ENCODE data around the gene F5. TPM values are rescaled to one million over a fixed set of nuclear protein-coding genes. Genes with fewer than 3 reads are reported as not detected.
"Not testable (repeated sequence)": the region's sequence is repeated elsewhere in the genome, so short reads cannot be mapped to it uniquely, and the experiment has no call there.

F5 gene
- total RNA-seq, 1 donor from 2014 or later = 51.3 TPM

DNA sequence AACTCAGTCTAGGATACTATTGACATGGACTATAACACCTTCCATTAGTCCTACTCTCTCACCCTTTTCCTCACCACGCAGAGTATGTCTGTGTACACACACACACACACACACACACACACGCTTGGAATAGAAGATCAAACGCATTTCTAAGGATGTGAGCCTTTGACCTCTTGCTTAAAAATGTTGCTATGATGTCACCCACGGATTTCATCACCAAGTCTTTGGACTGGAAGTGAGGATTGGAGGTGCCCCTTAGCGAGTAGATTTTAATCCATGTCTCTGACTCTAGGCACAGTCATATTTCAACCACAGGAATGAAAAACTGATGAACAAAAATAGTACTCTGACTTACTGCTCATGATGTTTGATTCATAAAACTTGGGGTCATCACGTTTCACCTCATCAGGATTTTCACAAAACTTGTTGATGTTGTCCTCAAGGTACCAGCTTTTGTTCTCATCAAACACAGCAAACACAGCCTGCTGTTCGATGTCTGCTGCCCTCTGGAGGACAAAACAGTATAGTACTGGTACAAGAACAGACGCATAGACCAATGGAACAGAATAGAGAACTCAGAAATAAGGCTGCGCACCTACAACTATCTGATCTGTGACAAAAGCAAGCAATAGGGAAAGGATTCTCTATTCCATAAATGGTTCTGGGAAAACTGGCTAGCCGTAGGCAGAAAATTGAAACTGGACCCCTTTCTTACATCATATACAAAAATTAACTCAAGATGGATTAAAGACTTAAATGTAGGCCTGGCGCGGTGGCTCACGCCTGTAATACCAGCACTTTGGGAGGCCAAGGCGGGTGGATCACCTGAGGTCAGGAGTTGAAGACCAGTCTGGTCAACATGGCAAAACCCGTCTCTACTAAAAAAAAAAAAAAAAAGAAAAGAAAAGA, 39.9 kb downstream of the F5 start:
- peak; percentile 90 for DNase-seq
- Mint-ChIP-seq H3K4me1 (peaks cover 19% of the 10 kb centered on the region), H3K27ac (no peak overlapping the region), H3K27me3 (no peaks in the 10 kb centered on the region), H3K4me3 (no peak overlapping the region), H3K36me3 (ENCODE audit: low read depth) (peaks cover 49% of the 10 kb centered on the region), H3K9me3 (no peaks in the 10 kb centered on the region)
- intact Hi-C loops (cut with micrococcal nuclease) = loop anchor here (1.0 to 10.0 kb wide), 4 partner anchors 80 to 1204 kb away; no protein-coding TSS in a partner anchor

DNA sequence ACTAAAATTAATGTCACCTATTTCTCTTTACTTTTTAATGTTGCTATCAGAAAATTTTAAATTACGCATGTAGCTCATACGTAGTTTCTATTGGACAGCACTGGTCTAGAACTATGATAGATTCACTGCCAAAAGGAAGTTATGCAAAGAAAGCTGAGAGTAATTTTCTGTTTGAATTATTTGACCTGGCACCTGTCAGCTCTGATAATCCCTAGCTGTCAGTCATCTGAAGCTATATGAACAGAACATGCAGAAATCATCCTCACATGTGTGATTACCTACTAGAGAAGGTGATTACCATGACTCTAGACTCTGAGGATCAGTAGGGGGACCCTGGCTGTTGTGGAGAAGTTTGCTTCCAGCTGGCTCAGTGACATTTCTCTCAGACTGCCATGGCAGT, 40.8 kb downstream of the F5 start:
- Mint-ChIP-seq H3K4me3 (no peak overlapping the region), H3K36me3 (ENCODE audit: low read depth) (peaks cover 42% of the 10 kb centered on the region), H3K27me3 (no peaks in the 10 kb centered on the region), H3K27ac (no peak overlapping the region), H3K9me3 (no peaks in the 10 kb centered on the region), H3K4me1 (peaks cover 14% of the 10 kb centered on the region)
- DNase-seq = no peak
- intact Hi-C loops (cut with micrococcal nuclease) = loop anchor here (5.0 to 10.0 kb wide), 2 partner anchors 171 to 1203 kb away; no protein-coding TSS in a partner anchor

DNA sequence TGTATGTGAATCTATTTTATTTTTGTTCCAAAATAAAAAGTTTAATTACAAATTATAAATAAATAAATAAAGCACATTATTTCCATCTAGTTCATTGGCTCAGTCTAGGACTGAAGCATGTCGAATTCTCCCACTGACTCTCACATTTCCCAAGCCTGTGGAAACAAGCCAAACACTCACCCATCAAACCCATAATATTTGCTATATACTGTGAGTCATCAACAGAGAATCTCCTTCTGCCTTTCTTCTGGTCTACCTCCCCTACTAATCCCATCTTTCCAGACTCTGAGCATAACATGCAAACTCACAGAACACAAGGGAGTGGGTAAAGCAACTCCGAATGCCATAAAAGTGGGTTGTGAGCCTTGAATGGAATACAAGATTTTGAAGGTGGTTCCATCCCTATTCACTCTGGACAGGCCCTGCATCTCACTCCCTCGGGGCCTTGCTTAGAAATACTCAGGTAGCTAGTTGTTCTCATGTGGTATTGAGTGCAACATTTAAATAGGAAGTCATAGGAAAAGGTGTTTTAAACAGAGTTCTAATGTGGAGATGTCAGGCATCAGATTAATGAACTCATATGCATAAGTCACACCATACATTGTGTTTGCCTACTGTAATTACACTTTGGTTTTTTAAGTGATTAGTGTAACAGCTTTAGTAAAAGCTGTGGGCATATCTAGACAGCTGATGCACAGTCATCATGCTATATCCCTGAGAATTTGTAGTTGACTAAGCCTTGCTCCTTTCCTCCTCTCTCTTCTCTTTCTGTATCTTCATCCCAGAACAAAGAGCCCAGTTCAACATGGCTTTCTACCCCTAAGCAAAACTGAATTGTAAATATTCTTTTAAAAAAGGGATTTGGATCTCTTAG, 47.0 kb downstream of the F5 start:
- DNase-seq = no peak
- Mint-ChIP-seq H3K36me3 (ENCODE audit: low read depth) (peaks cover 38% of the 10 kb centered on the region), H3K27me3 (no peaks in the 10 kb centered on the region), H3K27ac (no peak overlapping the region), H3K4me1 (no peaks in the 10 kb centered on the region), H3K4me3 (no peak overlapping the region), H3K9me3 (peaks cover 3% of the 10 kb centered on the region)
- intact Hi-C loops (cut with micrococcal nuclease) = no loop called here

- no peaks in the 10 kb centered on the region for H3K27me3 Mint-ChIP-seq
- H3K9me3 Mint-ChIP-seq = peaks cover 3% of the 10 kb centered on the region
- no peak overlapping the region for H3K27ac Mint-ChIP-seq
- no peak overlapping the region for H3K4me3 Mint-ChIP-seq
- no peak for DNase-seq
- peaks cover under 1% of the 10 kb centered on the region for H3K4me1 Mint-ChIP-seq
- H3K36me3 Mint-ChIP-seq (ENCODE audit: low read depth) = peaks cover 71% of the 10 kb centered on the region
- intact Hi-C loops (cut with micrococcal nuclease) = no loop called here
These were observed 51.6 kb downstream of the F5 start for GRCh38 chr1:169534653-169535052.

DNA sequence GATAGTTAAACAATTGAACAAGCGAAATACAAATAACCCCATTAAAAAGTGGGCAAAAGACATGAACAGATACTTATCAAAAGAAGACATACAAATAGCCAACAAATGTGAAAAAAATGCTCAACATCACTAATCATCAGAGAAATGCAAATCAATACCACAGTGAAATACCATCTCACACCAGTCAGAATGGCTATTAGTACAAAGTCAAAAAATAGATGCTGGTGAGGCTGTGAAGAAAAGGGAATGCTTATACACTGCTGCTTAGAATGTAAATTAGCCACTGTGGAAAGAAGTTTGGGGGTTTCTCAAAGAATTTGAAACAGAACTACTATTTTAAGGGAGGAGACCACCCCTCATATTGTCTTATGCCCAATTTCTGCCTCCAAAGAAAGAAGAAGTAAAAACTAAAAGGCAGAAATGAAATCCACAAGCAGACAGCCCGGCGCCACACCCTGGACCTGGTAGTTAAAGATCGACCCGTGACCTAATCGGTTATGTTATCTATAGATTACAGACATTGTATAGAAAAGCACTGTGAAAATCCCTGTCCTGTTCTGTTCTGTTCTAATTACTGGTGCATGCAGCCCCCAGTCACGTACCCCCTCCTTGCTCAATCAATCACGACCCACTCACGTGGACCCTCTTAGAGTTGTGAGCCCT, 52.6 kb downstream of the F5 start:
- peaks cover 75% of the 10 kb centered on the region for H3K36me3 Mint-ChIP-seq (ENCODE audit: low read depth)
- H3K9me3 Mint-ChIP-seq; DNase-seq; intact Hi-C loops (cut with micrococcal nuclease); H3K27me3 Mint-ChIP-seq; H3K27ac Mint-ChIP-seq; H3K4me3 Mint-ChIP-seq: not testable (repeated sequence)
- peaks cover 10% of the 10 kb centered on the region for H3K4me1 Mint-ChIP-seq

- DNase-seq = no peak
- Mint-ChIP-seq H3K9me3 (peaks cover 3% of the 10 kb centered on the region), H3K4me1 (peaks cover 12% of the 10 kb centered on the region), H3K36me3 (ENCODE audit: low read depth) (peaks cover 84% of the 10 kb centered on the region), H3K27me3 (no peaks in the 10 kb centered on the region), H3K27ac (no peak overlapping the region), H3K4me3 (no peak overlapping the region)
- intact Hi-C loops (cut with micrococcal nuclease) = no loop called here
These were observed 55.8 kb downstream of the F5 start for GRCh38 chr1:169530448-169530847.

DNA sequence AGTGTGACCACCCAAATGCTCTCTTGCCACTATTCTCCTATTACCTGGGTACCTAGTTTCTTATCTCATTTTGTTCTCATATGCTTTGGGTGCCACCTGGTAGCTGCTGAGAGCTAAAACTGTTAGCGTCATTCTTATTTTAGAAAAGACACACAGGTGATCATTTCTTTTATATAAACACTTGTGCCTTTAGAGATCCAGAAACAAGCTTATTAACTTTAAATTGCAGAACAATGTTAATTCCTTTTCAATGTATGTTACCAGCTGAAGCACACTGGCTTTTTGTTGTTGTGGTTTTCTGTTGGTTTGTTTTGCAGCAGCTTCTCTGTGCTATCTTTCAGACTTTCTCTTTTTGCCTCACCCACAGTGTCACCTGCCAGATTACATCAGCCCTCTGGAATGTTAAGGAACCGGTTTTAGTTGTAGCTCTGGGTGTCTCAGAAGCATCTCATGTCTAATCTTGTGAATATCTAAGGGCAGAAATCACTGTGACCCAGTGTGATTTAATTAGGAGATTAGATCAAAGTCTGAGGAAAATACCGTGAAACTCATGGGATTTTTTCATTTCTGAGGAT, 57.1 kb downstream of the F5 start:
- intact Hi-C loops (cut with micrococcal nuclease) = no loop called here
- Mint-ChIP-seq H3K27ac (no peak overlapping the region), H3K27me3 (no peaks in the 10 kb centered on the region), H3K4me1 (peaks cover 12% of the 10 kb centered on the region), H3K36me3 (ENCODE audit: low read depth) (peaks cover 84% of the 10 kb centered on the region), H3K9me3 (no peaks in the 10 kb centered on the region), H3K4me3 (peak overlapping the region; percentile 70)
- peak; percentile 63 for DNase-seq

DNA sequence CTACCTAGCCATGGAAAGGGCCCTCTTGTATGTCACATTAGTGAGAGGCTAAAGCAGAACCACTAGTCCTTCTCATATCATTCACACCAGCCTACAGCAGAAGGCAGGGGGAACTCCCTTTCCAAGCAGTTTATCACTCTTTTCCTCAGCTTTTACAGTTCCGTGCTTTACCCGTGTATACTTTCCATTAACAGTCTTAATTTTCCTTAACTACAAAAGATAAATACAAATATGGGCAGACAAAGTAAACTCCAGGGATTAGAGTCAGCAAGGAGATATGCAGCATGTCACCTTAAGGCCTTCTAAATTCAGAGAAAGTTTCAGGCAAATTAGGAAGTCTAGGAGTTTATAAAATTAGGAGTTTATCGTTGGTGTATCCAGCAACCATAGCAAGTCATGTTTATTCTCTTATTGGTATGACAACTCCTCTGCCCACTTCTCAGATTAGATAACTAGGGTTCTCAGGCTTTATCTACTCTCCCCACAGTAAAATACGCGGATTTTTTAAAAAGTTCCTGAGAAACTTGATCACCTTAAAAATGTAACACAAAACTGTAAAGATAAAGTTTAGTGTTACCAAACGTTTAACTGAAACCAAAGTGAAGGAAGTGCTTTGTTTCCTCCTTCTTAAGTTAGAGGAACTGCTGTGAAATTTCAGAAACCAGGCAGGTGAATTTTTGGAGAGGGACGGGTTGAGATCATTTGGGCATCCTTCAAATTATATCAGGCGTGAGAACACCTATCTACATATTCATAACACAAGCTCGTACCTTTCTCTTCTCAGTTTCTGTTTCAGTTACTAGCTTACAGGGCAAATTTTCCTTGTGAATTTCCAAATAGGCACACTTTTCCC, 57.8 kb downstream of the F5 start:
- Mint-ChIP-seq H3K36me3 (ENCODE audit: low read depth) (peaks cover 82% of the 10 kb centered on the region), H3K9me3 (no peaks in the 10 kb centered on the region), H3K4me1 (peaks cover 12% of the 10 kb centered on the region), H3K27ac (no peak overlapping the region), H3K4me3 (peak overlapping the region; percentile 70), H3K27me3 (no peaks in the 10 kb centered on the region)
- intact Hi-C loops (cut with micrococcal nuclease) = no loop called here
- DNase-seq = no peak

DNA sequence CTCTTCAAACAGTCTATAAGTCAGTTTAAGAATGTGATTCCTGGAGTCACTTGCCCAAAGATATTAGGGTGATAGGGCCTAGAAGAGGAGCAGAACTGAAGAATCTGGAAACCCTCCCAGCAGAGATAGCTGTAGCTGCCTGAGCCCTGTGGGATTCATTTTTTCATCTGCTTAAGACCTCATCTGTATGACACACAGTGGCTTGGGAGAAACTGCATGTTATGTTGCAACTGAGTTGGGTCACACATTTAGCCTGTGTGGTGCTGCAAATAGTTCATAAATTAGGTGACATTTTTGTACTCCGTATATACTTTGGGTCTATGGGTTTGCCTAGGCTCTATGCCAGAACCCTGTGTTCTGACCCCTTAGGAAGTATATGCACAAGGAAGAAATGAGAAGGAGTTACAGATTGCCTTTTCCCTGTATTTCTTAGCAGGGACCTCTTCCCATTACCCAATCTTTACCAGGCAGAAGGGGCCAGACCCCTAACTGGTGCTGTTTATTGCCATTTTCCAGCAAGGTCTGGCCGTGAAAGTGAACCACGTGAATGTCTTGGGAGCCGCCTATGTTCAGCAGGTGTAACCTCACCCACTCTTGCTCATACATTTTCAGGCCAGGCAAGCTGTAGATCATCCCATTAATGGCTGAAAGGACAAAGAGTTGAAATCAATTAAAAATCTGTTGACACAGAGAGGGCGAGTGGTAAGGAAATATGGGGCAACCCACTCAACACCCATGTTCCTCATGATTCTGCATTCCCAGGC, 58.6 kb downstream of the F5 start:
- H3K27ac Mint-ChIP-seq = no peak overlapping the region
- DNase-seq = no peak
- H3K4me3 Mint-ChIP-seq = no peak overlapping the region
- peaks cover 12% of the 10 kb centered on the region for H3K4me1 Mint-ChIP-seq
- H3K27me3 Mint-ChIP-seq = no peaks in the 10 kb centered on the region
- intact Hi-C loops (cut with micrococcal nuclease) = no loop called here
- peaks cover 77% of the 10 kb centered on the region for H3K36me3 Mint-ChIP-seq (ENCODE audit: low read depth)
- H3K9me3 Mint-ChIP-seq = no peaks in the 10 kb centered on the region

DNA sequence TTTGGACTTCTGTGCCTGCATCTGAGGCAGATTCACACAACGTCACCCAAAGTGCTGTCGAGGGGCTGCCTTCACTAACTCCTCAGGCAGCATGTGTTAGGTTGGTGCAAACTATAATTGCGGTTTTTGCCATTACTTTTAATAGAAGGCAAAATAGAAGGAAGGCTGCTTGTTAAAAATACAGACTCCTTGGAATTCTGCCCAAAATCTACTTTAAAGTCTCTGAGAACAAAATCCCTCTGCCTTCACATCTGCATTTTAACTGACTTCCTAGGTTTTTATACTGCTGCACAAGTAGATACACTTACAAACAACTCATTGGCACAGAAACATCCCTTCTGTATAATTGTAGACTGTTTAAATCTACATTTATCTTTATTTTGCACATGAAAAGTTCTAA, 59.3 kb downstream of the F5 start:
- intact Hi-C loops (cut with micrococcal nuclease) = no loop called here
- H3K36me3 Mint-ChIP-seq (ENCODE audit: low read depth) = peaks cover 73% of the 10 kb centered on the region
- no peaks in the 10 kb centered on the region for H3K27me3 Mint-ChIP-seq

DNA sequence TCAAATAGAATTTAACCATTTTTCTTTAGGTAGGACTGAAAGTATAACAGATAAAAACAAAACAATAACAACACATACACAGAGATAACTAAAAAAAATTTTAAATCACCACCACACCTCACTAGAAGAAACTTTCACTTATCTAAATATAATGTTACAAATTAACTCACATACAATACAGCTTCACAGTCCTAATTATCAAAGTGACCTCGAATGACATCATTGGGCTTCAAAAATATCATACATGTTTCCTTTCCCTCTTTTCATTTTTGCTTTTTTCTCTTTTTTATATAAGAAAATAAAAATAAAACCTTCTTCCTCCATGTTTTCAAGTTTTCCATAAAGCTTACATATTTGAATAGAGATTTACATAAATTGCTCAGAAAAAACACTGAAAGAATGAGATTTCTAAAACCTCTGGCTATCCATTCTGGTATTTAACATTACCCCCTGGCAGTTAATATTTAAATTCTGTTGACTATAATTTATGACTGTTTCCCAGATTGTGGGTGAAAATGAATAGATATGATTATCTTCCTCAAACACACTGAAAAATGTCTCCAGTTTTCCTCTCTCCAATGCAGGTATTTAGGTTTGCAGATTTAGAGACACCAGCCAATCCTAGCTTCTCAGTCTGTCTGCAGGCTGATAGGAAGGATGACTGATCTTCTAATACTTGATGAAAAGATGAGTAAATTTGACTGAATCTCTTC, 60.0 kb downstream of the F5 start:
- Mint-ChIP-seq H3K36me3 (ENCODE audit: low read depth) (peaks cover 70% of the 10 kb centered on the region), H3K4me1 (peaks cover 12% of the 10 kb centered on the region)
- intact Hi-C loops (cut with micrococcal nuclease) = no loop called here

More for the DNA sequence above, 59.3 kb downstream of the F5 start:
- no peak overlapping the region for H3K27ac Mint-ChIP-seq
- H3K4me1 Mint-ChIP-seq = peaks cover 12% of the 10 kb centered on the region
- no peak for DNase-seq
- no peak overlapping the region for H3K4me3 Mint-ChIP-seq
- no peaks in the 10 kb centered on the region for H3K9me3 Mint-ChIP-seq

DNA sequence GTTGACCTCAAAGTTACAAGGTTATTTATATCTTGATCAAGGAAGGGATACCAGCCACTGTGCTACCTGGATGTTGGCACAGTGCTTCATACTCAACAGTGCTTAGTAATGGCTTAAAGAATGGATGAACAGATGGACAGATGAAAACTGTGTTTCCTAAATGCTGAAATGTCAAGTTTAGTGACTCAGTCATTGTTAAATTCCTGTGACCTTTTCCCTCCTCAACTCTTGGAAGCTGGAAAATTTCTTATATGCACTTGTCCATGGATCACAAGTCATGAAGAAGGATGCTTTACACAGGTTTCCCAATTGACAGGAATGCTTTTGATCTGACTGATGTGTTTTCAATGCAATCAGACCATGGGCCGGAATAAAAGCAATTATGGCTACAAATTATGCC, 60.9 kb downstream of the F5 start:
- H3K4me1 Mint-ChIP-seq = peaks cover 12% of the 10 kb centered on the region
- H3K4me3 Mint-ChIP-seq = no peak overlapping the region
- peaks cover 71% of the 10 kb centered on the region for H3K36me3 Mint-ChIP-seq (ENCODE audit: low read depth)
- DNase-seq = no peak
- intact Hi-C loops (cut with micrococcal nuclease) = no loop called here
- no peaks in the 10 kb centered on the region for H3K27me3 Mint-ChIP-seq
- H3K9me3 Mint-ChIP-seq = no peaks in the 10 kb centered on the region
- H3K27ac Mint-ChIP-seq = no peak overlapping the region

More for the DNA sequence above, 60.0 kb downstream of the F5 start:
- DNase-seq = no peak
- Mint-ChIP-seq H3K9me3 (no peaks in the 10 kb centered on the region), H3K27me3 (no peaks in the 10 kb centered on the region), H3K27ac (no peak overlapping the region), H3K4me3 (no peak overlapping the region)

Data from activated CD4-positive, alpha-beta T cell treated with anti-CD3 and anti-CD28 coated beads, Interleukin-2, amount 10 ng/mL, durations not matched to agents 24 days and 14 days (primary cell).